Ovary (tissue), 9 donors: ENCODE measurements around the gene SF1. TPM values are rescaled to one million over a fixed set of nuclear protein-coding genes. Genes with fewer than 3 reads are reported as not detected.

ENCODE experiments used
- DNase-seq, 5 donors: peaks; one replicate each; pipeline ENCODE4 v3.0.0-alpha.2; 2019 to 2020
- H3K27ac ChIP-seq, 2 donors: fragments of 200-600 bp; one replicate each; pipeline versions ENCODE4 v1.5.1 to v1.8.0; 2019 to 2022
- H3K27me3 ChIP-seq: fragments of 200-600 bp; one replicate; pipeline ENCODE4 v1.8.0; 2022
- H3K36me3 ChIP-seq: fragments of 200-600 bp; sonication (generic); one replicate; pipeline ENCODE4 v1.5.1; 2019
- H3K4me1 ChIP-seq: one replicate; pipeline ENCODE4 v1.8.1; 2013; ENCODE audit warnings: mild to moderate bottlenecking, moderate library complexity; ENCODE audit not compliant: insufficient read depth
- H3K4me3 ChIP-seq: fragments of 200-600 bp; sonication (generic); one replicate; pipeline ENCODE4 v1.5.1; 2017
- H3K9me3 ChIP-seq, 2 donors: fragments of 200-600 bp in 1 of 2; sonication (generic) in 1 of 2; one replicate each; pipeline versions ENCODE4 v1.5.1 to v1.8.1; 2013 to 2019; ENCODE audit warnings: mild to moderate bottlenecking in 1 of 2, moderate library complexity in 1 of 2
- EP300 ChIP-seq: sonication (generic); formaldehyde crosslinking; IDR thresholded peaks from one replicate; pipeline ENCODE4 v1.6.1; 2017; ENCODE audit warnings: antibody characterized with exemption
- POLR2A ChIP-seq: fragments of 450-650 bp; IDR thresholded peaks from one replicate; pipeline ENCODE4 v1.6.1; 2017; ENCODE audit warnings: antibody characterized with exemption, mild to moderate bottlenecking, moderate library complexity
- WGBS, 3 donors: extraction: QIAGEN DNeasy Blood & Tissue Kit in 1 of 3; methylation state at CpG; one replicate each; pipeline versions ENCODE4 v1.1.5 to v1.1.7; 2013 to 2017; 5-methylcytosine and 5-hydroxymethylcytosine counted together
- intact Hi-C, 4 donors: fragments of 100-400 bp; cut with DNase I; formaldehyde crosslinking; loops; one replicate each; pipeline versions ENCODE4 v1.11.0 to v1.15.1; 2022 to 2023
- polyA plus RNA-seq, 2 donors: library from polyadenylated mRNA; stranded (reverse); fragments of 200-250 nt in 1 of 2; fragments of 350-450 nt in 1 of 2; fragmentation: Illumina TruSeq in 1 of 2; extraction: RNeasy Lipid Tissue Mini Kit (QIAGEN cat#74804) in 1 of 2; gene quantifications; one replicate each; pipeline ENCODE4 v1.2.3, GENCODE V29; 2013 to 2014
- total RNA-seq, 7 donors: library from RNA; depleted of rRNA in 2 of 7; stranded (reverse); fragments of >200 nt in 2 of 7; fragmentation: NEBNext Ultra II Directional in 3 of 7; extraction: Animal tissue kit (Norgen Biotek cat#: 25700) in 3 of 7; gene quantifications; one replicate each; pipeline versions ENCODE4 v1.1.0 to v1.2.4, GENCODE V29; 2016 to 2023
- TF ChIP-seq, protein P1 (sequence below), 3 donors: fragments of 450-650 bp in 2 of 3; fragments of 200-600 bp in 1 of 3; IDR thresholded peaks; one replicate each; pipeline versions ENCODE4 v1.5.1 to v1.8.0; 2016 to 2022; ENCODE audit warnings: antibody characterized with exemption in 3 of 3, mild to moderate bottlenecking in 1 of 3
- donor health status: DM: no; HTN: no; CAD: no; lungs with moderate emphysema.
- donor health status: DM: no; HTN: no; CAD: no.
- donor health status: Bipolar disorder and iron deficiency.
- donor health status: DM: yes; HTN: yes; CAD: no.
- donor health status: DM: no; HTN: no; CAD: no.
- donor health status: DM: yes; HTN: yes; CAD: no.

Gene SF1
- total and polyA plus RNA-seq, 9 donors: 131 to 388 (median 306) TPM

DNA sequence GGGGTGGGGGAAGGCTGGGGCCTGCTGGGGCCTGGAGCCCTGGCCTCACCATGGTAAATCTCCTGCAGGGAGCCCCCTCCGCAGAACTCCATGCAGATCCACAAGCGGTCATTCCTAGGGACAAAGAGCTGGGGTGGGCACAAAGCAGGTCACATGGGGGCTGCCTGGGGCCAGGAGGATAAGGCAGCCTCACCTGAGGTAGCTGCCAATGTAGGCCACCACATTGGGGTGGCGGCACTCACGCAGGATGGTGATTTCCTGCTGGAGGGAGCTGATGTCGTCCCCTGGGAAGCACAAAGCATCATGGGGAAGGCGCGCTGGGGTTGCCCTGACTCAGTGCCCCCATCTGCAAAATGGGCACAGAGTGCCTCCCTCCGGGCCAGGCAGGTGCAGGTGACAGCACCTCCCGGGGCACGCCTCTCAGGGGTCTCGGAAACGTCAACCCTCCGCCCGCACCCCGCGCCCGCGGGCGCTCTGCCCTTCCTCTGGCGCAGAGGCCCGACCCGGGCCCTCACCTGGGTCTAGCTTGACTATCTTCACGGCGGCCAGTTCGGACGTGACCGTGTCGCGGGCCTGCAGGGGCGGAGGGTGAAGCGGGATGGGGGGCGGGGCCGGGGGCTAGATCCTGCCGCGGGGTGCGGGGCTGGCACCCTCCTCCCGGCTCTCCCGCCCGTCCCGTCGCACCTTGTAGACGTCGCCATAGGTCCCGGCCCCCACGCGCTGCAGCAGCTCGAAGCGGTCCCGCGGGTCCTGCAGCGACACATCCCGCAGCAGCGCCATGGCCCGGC lies 24.2 kb upstream of the SF1 start:
- intact Hi-C loops: no loop called here
- no peak for DNase-seq

DNA sequence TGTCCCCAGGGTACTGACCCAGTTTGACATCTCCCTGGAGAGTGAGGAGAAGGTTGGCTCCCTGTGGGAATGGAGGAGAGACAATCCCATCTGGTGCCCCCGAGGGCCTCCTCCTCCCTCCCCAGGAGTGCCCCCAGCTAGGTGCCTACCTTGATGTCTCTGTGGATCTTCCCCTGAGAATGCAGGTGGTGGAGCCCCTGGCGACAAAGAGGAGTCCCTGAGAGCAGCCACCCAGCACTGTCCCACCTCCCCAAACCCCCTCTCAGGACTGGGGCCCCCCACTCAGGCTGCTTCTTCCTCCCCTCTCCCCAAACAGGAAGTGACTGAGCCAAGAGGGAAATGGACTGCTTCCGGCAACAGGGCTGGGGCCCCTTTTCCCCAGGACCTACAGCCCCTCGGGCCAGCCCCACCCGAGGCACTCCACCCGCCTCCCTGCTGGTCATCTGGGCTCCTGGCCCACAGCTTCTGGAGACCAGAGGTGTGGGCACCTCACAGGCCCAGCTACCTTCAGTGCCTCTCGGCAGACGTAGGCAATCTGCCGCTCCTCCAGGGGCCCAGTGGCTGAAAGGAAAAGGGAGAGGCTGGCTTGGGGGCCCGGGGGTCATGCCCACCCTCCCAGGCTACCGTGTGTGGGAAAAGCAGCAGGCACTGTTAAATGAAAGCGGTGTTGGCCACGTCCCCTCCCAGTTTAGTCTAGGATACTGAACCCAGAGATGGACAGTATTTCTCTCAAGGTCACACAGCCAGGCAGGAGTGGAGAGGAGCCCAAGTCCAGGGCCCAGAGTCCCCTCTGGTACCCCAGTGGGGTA lies 23.4 kb upstream of the SF1 start:
- H3K4me1 ChIP-seq: peaks cover 2% of the 10 kb centered on the region
- no peaks in the 10 kb centered on the region for H3K27me3 ChIP-seq
- TF ChIP-seq, protein P1, sequence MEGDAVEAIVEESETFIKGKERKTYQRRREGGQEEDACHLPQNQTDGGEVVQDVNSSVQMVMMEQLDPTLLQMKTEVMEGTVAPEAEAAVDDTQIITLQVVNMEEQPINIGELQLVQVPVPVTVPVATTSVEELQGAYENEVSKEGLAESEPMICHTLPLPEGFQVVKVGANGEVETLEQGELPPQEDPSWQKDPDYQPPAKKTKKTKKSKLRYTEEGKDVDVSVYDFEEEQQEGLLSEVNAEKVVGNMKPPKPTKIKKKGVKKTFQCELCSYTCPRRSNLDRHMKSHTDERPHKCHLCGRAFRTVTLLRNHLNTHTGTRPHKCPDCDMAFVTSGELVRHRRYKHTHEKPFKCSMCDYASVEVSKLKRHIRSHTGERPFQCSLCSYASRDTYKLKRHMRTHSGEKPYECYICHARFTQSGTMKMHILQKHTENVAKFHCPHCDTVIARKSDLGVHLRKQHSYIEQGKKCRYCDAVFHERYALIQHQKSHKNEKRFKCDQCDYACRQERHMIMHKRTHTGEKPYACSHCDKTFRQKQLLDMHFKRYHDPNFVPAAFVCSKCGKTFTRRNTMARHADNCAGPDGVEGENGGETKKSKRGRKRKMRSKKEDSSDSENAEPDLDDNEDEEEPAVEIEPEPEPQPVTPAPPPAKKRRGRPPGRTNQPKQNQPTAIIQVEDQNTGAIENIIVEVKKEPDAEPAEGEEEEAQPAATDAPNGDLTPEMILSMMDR (IDR thresholded peaks at IDR 0.05): no peak
- TF ChIP-seq EP300: no peak
- TF ChIP-seq POLR2A: no peak
- no peaks in the 10 kb centered on the region for H3K36me3 ChIP-seq
- no peak overlapping the region for H3K4me3 ChIP-seq
- H3K27ac ChIP-seq: peak overlapping the region; percentile 43 to 93
- 56 to 65% (median 64%) methylated on average over 13 of the region's 13 CpGs for WGBS, 3 donors
- intact Hi-C loops: no loop called here
- H3K9me3 ChIP-seq: no peaks in the 10 kb centered on the region
- peak in 2 of 5 donors; percentile 40 to 46 for DNase-seq

More for the DNA sequence above, 24.2 kb upstream of the SF1 start:
- Histone ChIP-seq H3K9me3 (no peaks in the 10 kb centered on the region), H3K4me3 (peak overlapping the region; percentile 52), H3K27me3 (no peaks in the 10 kb centered on the region), H3K36me3 (no peaks in the 10 kb centered on the region), H3K27ac (peak overlapping the region; percentile 43 to 93), H3K4me1 (peaks cover 2% of the 10 kb centered on the region)
- TF ChIP-seq POLR2A (no peak), EP300 (no peak)
- TF ChIP-seq, protein P1 (IDR thresholded peaks at IDR 0.05): no peak
- WGBS, 3 donors: 12 to 82% (median 21%) methylated on average over 3 to 54 of the region's 54 CpGs

DNA sequence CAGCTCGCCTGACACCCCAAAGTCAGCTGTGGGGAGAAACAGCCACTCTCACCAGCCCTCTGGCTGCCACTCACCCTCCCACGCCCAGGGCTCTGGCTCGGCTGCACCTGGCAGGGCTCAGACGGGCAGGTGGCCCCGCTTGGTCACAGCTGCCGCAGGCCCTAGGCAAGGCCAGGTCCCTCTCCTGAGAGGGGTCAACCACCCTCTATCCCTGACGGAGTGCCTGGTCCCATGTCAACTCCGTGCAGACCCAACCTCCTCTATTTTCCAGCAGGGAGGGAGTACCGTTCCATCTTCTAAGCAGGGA lies 22.8 kb upstream of the SF1 start:
- Histone ChIP-seq H3K36me3 (no peaks in the 10 kb centered on the region), H3K27me3 (no peaks in the 10 kb centered on the region), H3K4me3 (no peak overlapping the region), H3K9me3 (no peaks in the 10 kb centered on the region), H3K27ac (no peak overlapping the region), H3K4me1 (peaks cover 2% of the 10 kb centered on the region)
- intact Hi-C loops: no loop called here
- peak in 1 of 5 donors; percentile 31 for DNase-seq
- 78 to 87% (median 82%) methylated on average over 9 of the region's 9 CpGs for WGBS, 3 donors
- TF ChIP-seq POLR2A (no peak), EP300 (no peak)
- TF ChIP-seq, protein P1 (IDR thresholded peaks at IDR 0.05): no peak

DNA sequence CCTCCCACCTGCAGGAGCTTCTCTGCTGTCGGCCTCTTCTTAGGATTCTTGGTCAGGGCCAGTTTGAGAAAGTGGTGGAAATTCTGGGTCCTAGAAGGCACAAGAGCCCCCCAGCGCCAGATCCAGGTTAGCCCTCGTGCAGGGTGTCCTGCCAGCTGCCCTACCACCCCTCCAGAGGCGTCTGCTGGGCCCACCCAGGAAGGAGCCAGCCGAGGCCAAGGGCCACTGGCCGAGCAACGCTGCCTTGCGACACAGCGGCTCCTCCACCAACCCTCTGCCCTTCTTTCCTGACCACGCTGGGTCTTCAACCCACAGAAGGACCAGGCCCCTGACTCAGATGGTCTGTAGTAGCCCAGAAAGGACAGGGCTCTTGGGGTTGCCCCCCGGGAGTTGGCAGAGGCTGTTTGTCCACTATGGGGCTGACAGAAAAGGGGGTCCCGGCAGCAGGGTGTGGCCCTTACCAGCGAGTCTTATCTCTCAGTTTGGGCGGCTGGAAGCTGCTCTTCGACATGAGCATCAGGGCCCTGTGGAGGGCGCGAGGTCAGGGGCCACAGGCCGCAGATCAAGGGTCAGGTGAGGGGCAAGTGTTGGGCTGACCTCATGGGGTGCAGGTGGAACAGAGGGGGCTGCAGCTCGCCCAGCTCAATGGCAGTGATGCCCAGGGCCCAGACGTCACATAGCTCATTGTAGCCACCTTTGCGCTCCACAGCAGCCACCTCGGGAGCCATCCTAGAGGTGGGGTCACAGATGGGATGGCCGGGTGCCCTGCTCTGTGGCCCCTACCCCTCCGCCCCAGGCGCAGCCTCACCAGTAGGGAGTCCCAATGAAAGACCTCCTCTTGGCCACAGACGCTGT lies 22.2 kb upstream of the SF1 start:
- intact Hi-C loops: no loop called here
- WGBS, 3 donors: 81 to 84% (median 81%) methylated on average over 26 of the region's 26 CpGs
- Histone ChIP-seq H3K36me3 (no peaks in the 10 kb centered on the region), H3K27me3 (no peaks in the 10 kb centered on the region), H3K9me3 (no peaks in the 10 kb centered on the region), H3K27ac (no peak overlapping the region), H3K4me3 (no peak overlapping the region), H3K4me1 (peaks cover 2% of the 10 kb centered on the region)
- peak in 1 of 5 donors; percentile 40 for DNase-seq
- TF ChIP-seq, protein P1 (IDR thresholded peaks at IDR 0.05): no peak
- no peak for TF ChIP-seq POLR2A
- TF ChIP-seq EP300: no peak
